Measurements from ENCODE around the gene NPDC1.

The NPDC1 gene

GRCh38 chr9:136991993-136992818 is 53.8 kb downstream of the NPDC1 start, which contains the start of gene PAXX:
Gene PAXX, plus strand, starts transcription at chr9:136992422. Its CDS starts 22 bp downstream, at chr9:136992444.
- DNase-seq (ENCODE audit: low read depth), result peak; percentile 90

GRCh38 chr9:136990242-136990911 is 55.6 kb downstream of the NPDC1 start:
- DNase-seq (ENCODE audit: low read depth), result no peak
